Measurements from ENCODE around the gene FAM20A. TPM values are rescaled to one million over a fixed set of nuclear protein-coding genes. Genes with fewer than 3 reads are reported as not detected.

The FAM20A gene
- total and polyA plus RNA-seq, 2 of the 8 experiments (the other 6 are each of a cell fraction or from before 2014, with no cell fraction given) = 3.6 to 11.9 TPM

GRCh38 chr17:68567035-68567434, 34.1 kb downstream of the FAM20A start:
- no peak for FAIRE-seq

More at GRCh38 chr17:68567035-68567434, 34.1 kb downstream of the FAM20A start:
- Histone ChIP-seq H3K23me2 (ENCODE audit: low read depth, low read length) (no peaks in the 10 kb centered on the region), H2BK5ac (ENCODE audit: low read depth, low read length) (no peak overlapping the region), H3K27ac (ENCODE audit: low read depth, low read length) (no peak overlapping the region), H3K36me3 (ENCODE audit: control insufficient read depth in 2 of 4, insufficient read depth in 4 of 4, low read length in 3 of 4) (no peaks in the 10 kb centered on the region), H2AK5ac (ENCODE audit: low read depth, low read length) (no peak overlapping the region), H3K9me3 (ENCODE audit: insufficient read depth in 2 of 2, low read depth in 1 of 2, low read length in 1 of 2) (no peaks in the 10 kb centered on the region), H2AFZ (ENCODE audit: low read length) (no peak overlapping the region), H3K18ac (ENCODE audit: extremely low read depth, low read length) (no peak overlapping the region), H3K4me2 (ENCODE audit: insufficient read depth in 1 of 2, low read depth in 2 of 2, low read length in 2 of 2) (no peak overlapping the region), H3K4me1 (replicated peaks in 1 of 4; ENCODE audit: control insufficient read depth in 3 of 4, insufficient read depth in 4 of 4, low read length in 3 of 4) (no peaks in the 10 kb centered on the region), H3K9ac (replicated peaks in 1 of 4; ENCODE audit: extremely low read depth in 1 of 4, low read depth in 3 of 4, low read length in 3 of 4) (no peak overlapping the region), H3K79me1 (ENCODE audit: low read depth, low read length) (no peaks in the 10 kb centered on the region), H3K79me2 (ENCODE audit: control insufficient read depth in 1 of 2, insufficient read depth in 2 of 2, low read length in 2 of 2) (no peaks in the 10 kb centered on the region), H2BK15ac (ENCODE audit: low read length) (no peak overlapping the region), H2BK20ac (ENCODE audit: low read length) (no peak overlapping the region), H2BK120ac (replicated peaks; ENCODE audit: low read depth, low read length) (no peak overlapping the region), H4K91ac (replicated peaks; ENCODE audit: insufficient read length, low read length) (no peak overlapping the region), H3K23ac (ENCODE audit: insufficient read length) (no peak overlapping the region), H3K4me3 (ENCODE audit: extremely low read depth in 1 of 4, insufficient read depth in 2 of 4, low read depth in 3 of 4, low read length in 4 of 4) (no peak overlapping the region), H3K56ac (replicated peaks; ENCODE audit: insufficient read length, low read depth, low read length) (no peak overlapping the region), H4K8ac (ENCODE audit: extremely low read depth, insufficient read depth, low read length) (no peak overlapping the region), H3K14ac (ENCODE audit: insufficient read length) (no peak overlapping the region), H4K20me1 (replicated peaks in 1 of 2; ENCODE audit: control insufficient read depth in 1 of 2, insufficient read depth in 2 of 2, low read length in 2 of 2) (no peaks in the 10 kb centered on the region), H3K4ac (replicated peaks; ENCODE audit: insufficient read length, low read depth, low read length) (no peak overlapping the region), H4K5ac (ENCODE audit: insufficient read length, low read depth, low read length) (no peak overlapping the region), H3K27me3 (replicated peaks in 1 of 4; ENCODE audit: control insufficient read depth in 3 of 4, extremely low read depth in 1 of 4, insufficient read depth in 3 of 4, low read length in 3 of 4) (no peaks in the 10 kb centered on the region), H2BK12ac (ENCODE audit: low read depth, low read length) (no peak overlapping the region)
- no peak for DNase-seq (ENCODE audit: low read depth in 1 of 2, low spot score in 2 of 2)
- CTCF ChIA-PET (ENCODE audit: partially characterized antibody) = interaction anchor here (0.5 to 2.8 kb wide), 7 partner anchors 10 to 555 kb away, joined by 3 to 8 read pairs (median 4); no protein-coding TSS in a partner anchor
- POLR2A ChIA-PET (ENCODE audit: partially characterized antibody) = interaction anchor here (0.8 to 1.2 kb wide), 2 partner anchors 9 to 45 kb away, joined by 3 to 4 read pairs; no protein-coding TSS in a partner anchor
- no peak for TF ChIP-seq TAF7 (optimal IDR thresholded peaks at IDR 0.05; ENCODE audit: borderline replicate concordance, low read depth, low read length)
- no peak for TF ChIP-seq RFX5 (IDR thresholded peaks at IDR 0.05; ENCODE audit: borderline replicate concordance, low read depth, low read length)
- no peak for TF ChIP-seq SP4 (IDR thresholded peaks at IDR 0.05; ENCODE audit: low read length)
- TF ChIP-seq E2F6 (IDR thresholded peaks at IDR 0.05) = no peak
- no peak for TF ChIP-seq HDAC2 (IDR thresholded peaks at IDR 0.05; ENCODE audit: borderline replicate concordance in 1 of 2, low read depth in 2 of 2, low read length in 2 of 2)
- TF ChIP-seq RAD21 (IDR thresholded peaks at IDR 0.05 in 1 of 2, conservative IDR thresholded peaks at IDR 0.05 in 1 of 2; ENCODE audit: low read depth in 2 of 2, low read length in 2 of 2) = no peak
- TF ChIP-seq SIX5 (IDR thresholded peaks at IDR 0.05; ENCODE audit: low read depth, low read length) = no peak
- no peak for TF ChIP-seq GTF2F1 (IDR thresholded peaks at IDR 0.05; ENCODE audit: borderline replicate concordance, low read depth, low read length)
- no peak for TF ChIP-seq KDM5A (IDR thresholded peaks at IDR 0.05; ENCODE audit: low read length)
- WGBS, 2 experiments (ENCODE audit: extremely low coverage in 1 of 2, insufficient coverage in 1 of 2, insufficient read length in 1 of 2, insufficient replicate concordance in 2 of 2, low coverage in 1 of 2, low lambda C conversion rate in 2 of 2, missing lambda C conversion rate in 1 of 2) = 79% methylated on average over 3 of the region's 3 CpGs; no CpG with 5 or more reads in 1 of the 2 experiments
